HCT116 (cell line): ENCODE data around the gene TMC8.

Experiments
- CTCF ChIP-seq, 3 experiments: fragments of 200-600 bp in 1 of 3; sonication (generic) in 1 of 3; IDR thresholded peaks in 2 of 3; conservative IDR thresholded peaks in 1 of 3; 2 replicates each; pipeline ENCODE4 v1.5.1; 2012 to 2017; ENCODE audit warnings: low read depth in 2 of 3, low read length in 2 of 3, antibody characterized with exemption in 1 of 3, borderline replicate concordance in 1 of 3, control low read depth in 1 of 3, mild to moderate bottlenecking in 1 of 3, mixed read lengths in 1 of 3, mixed run types in 1 of 3, moderate library complexity in 1 of 3; ENCODE audit not compliant: insufficient read depth in 1 of 3
- EGR1 ChIP-seq: IDR thresholded peaks from 2 replicates; pipeline ENCODE4 v1.6.1; 2012; ENCODE audit warnings: low read depth
- EZH2 ChIP-seq: fragments of 200-600 bp; sonication (generic); IDR thresholded peaks from 2 replicates; pipeline ENCODE4 v1.6.1; 2017; ENCODE audit warnings: antibody characterized with exemption, mixed run types
- EZH2phosphoT487 ChIP-seq: fragments of 200-600 bp; IDR thresholded peaks from 2 replicates; pipeline ENCODE4 v1.6.1; 2018; ENCODE audit warnings: antibody characterized with exemption, borderline replicate concordance
- MAX ChIP-seq: IDR thresholded peaks from 2 replicates; pipeline ENCODE4 v1.6.1; 2012
- POLR2A ChIP-seq: IDR thresholded peaks from 2 replicates; pipeline ENCODE4 v1.7.0; 2011; ENCODE audit warnings: borderline replicate concordance; ENCODE audit not compliant: insufficient read depth, insufficient read length; ENCODE audit errors: extremely low read depth
- RAD21 ChIP-seq: IDR thresholded peaks from 2 replicates; pipeline ENCODE4 v1.6.1; 2012; ENCODE audit warnings: low read depth, mild to moderate bottlenecking
- SP1 ChIP-seq: IDR thresholded peaks from 2 replicates; pipeline ENCODE4 v1.6.1; 2012; ENCODE audit warnings: low read depth

GRCh38 chr17:78127239-78127887, 3.2 kb upstream of the TMC8 start:
- TF ChIP-seq POLR2A (no peak), SP1 (no peak), MAX (no peak), EZH2 (no peak), RAD21 (no peak), CTCF (IDR thresholded peaks at IDR 0.05 in 2 of 3, conservative IDR thresholded peaks at IDR 0.05 in 1 of 3; ENCODE audit: borderline replicate concordance in 1 of 3, insufficient read depth in 1 of 3, low read depth in 2 of 3, low read length in 2 of 3) (no peak), EGR1 (no peak), EZH2phosphoT487 (no peak)
